Measurements from ENCODE around the gene CD44.

CD44 gene

DNA sequence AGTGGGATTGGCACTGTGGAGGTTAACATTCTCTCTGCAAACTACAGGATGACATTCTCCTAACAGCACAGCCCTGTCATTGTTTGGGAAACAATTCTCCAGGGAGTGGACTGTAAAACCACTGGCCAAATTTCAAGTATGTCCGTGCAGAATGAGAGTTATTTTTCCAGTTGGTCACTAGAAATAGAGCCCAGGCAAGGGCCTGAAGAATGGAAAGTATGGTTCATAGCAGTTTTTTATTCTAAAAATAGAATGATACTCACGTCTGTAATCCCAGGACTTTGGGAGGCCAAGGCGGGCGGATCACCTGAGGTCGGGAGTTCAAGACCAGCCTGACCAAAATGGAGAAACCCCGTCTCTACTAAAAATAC lies 39.0 kb upstream of the CD44 start:
- TF ChIP-seq, protein P1, sequence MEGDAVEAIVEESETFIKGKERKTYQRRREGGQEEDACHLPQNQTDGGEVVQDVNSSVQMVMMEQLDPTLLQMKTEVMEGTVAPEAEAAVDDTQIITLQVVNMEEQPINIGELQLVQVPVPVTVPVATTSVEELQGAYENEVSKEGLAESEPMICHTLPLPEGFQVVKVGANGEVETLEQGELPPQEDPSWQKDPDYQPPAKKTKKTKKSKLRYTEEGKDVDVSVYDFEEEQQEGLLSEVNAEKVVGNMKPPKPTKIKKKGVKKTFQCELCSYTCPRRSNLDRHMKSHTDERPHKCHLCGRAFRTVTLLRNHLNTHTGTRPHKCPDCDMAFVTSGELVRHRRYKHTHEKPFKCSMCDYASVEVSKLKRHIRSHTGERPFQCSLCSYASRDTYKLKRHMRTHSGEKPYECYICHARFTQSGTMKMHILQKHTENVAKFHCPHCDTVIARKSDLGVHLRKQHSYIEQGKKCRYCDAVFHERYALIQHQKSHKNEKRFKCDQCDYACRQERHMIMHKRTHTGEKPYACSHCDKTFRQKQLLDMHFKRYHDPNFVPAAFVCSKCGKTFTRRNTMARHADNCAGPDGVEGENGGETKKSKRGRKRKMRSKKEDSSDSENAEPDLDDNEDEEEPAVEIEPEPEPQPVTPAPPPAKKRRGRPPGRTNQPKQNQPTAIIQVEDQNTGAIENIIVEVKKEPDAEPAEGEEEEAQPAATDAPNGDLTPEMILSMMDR (IDR thresholded peaks at IDR 0.05): no peak

GRCh38 chr11:35101223-35101622 lies 37.7 kb upstream of the CD44 start:
- TF ChIP-seq, protein P1 (IDR thresholded peaks at IDR 0.05): no peak

DNA sequence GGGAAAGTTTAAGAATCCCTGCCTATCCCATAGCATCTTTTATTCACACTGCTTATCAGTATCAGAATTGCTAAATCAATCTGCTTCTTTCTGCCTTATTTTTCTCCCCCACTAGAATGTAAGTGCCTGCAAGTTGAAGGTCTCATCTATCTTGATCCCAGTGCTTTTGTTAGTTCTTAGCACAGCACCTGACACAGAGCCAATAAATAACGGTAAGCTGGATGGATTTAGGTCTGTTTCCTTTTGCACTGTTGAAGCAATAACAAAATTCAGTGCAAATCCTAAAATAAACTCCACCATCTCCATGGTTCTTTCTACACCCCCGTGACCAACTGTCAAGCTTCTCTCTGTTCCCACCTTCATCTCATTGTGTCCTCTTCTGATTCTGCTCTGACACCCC lies 36.7 kb upstream of the CD44 start:
- TF ChIP-seq, protein P1 (IDR thresholded peaks at IDR 0.05): no peak

- TF ChIP-seq, protein P1 (IDR thresholded peaks at IDR 0.05): no peak
Observed at GRCh38 chr11:35103366-35104208, 35.4 kb upstream of the CD44 start.

DNA sequence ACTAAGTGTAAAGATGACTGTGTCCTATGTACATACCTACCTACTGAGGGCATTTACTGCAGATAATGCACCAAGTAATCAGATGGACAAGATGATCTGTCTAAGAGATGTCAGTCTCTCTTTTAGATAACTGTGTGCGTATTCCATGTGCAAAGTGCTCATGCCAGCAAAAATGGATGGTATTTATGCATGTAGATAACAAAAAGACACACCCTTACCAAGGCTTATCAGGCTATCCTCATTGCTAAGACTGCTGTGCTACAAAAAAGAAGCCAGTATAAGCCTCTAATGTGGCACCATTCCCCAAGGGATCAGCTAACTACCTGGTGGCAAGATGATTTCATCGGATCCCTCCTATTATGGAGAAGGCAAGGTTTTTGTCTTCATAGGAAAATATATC lies 34.3 kb upstream of the CD44 start:
- TF ChIP-seq, protein P1 (IDR thresholded peaks at IDR 0.05): no peak

DNA sequence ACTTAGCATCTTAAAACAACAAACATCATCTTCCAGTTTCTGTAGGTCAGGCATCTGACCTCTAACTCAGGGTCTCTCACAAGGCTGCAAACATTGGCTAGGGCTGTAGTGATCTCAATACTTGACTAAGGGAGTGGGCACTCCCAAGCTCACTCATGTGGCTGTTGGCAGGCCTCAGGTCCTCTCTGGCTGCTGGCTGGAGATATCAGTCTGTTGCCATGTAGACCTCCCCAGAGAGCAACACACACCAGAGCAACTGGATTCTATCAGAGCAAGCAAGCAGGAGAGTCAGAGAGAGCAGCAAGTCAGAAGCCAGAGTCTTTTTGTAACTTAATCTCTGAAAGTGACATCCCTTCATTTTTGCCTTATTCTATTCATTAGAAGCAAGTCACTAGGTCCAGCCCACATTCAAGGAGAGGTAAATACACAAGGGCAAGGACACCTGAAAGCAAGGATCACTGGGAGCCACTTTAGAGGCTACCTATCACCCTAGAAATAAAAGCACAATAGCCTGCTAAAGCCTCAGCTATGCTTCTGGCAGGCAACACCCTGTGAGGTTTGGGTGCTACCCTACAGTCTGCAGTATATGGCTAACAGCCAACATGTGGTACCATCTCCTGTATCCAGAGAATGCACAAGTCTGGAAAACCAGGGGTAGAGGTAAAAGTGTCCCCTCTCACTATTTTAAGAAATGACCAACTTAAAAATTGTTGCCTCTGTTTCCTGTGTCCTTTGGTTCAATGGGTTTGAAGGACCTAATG lies 33.5 kb upstream of the CD44 start:
- TF ChIP-seq, protein P1 (IDR thresholded peaks at IDR 0.05): no peak

DNA sequence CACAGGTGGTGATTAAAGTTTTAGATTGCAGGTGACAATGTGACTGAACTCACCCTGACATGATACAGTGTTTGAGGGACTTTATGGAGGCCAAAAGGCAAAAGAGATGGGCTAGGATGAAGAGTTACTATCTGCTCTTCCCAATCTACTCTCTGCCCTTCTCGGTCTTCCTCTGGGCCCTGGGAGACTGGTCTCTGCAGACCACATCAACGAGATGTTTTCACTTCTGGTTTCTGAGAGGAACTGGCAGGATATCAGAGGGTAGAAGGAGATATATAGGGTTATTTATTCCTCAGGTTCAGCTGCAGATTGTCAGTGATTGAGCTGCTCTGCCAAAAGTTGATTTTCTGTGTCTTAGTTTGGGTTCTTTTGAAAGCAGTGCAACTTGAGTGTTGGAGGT lies 32.4 kb upstream of the CD44 start:
- TF ChIP-seq, protein P1 (IDR thresholded peaks at IDR 0.05): no peak
